Colonic mucosa (tissue), 4 donors: ENCODE measurements around the gene EGFLAM. TPM values are rescaled to one million over a fixed set of nuclear protein-coding genes. Genes with fewer than 3 reads are reported as not detected.

Experiments used
- DNase-seq: peaks from one replicate; pipeline ENCODE4 v3.0.0-alpha.2; 2020
- H3K27ac ChIP-seq: fragments of 200-600 bp; one replicate; pipeline ENCODE4 v1.8.0; 2021
- H3K27me3 ChIP-seq: fragments of 200-600 bp; one replicate; pipeline ENCODE4 v1.8.0; 2021
- H3K36me3 ChIP-seq: fragments of 200-600 bp; one replicate; pipeline ENCODE4 v1.8.0; 2021
- H3K4me1 ChIP-seq: fragments of 200-600 bp; one replicate; pipeline ENCODE4 v1.8.0; 2021; ENCODE audit warnings: mild to moderate bottlenecking
- H3K4me3 ChIP-seq: fragments of 200-600 bp; one replicate; pipeline ENCODE4 v1.8.0; 2021
- H3K9ac ChIP-seq, 2 donors: one replicate each; pipeline ENCODE4 v1.7.0; 2013; ENCODE audit warnings: control low read depth in 2 of 2, low read depth in 2 of 2, low read length in 2 of 2
- H3K9me3 ChIP-seq: fragments of 200-600 bp; one replicate; pipeline ENCODE4 v1.8.0; 2021
- intact Hi-C: fragments of 100-400 bp; cut with DNase I; formaldehyde crosslinking; loops from one replicate; pipeline ENCODE4 v1.14.1; 2022
- total RNA-seq, 2 donors: library from RNA; stranded (reverse); fragmentation: NEBNext Ultra II Directional in 1 of 2; extraction: Animal tissue kit (Norgen Biotek cat#: 25700) in 1 of 2; gene quantifications; one replicate each; pipeline ENCODE4 v1.2.1, GENCODE V29; 2021
- TF ChIP-seq, protein P1 (sequence below): fragments of 200-600 bp; IDR thresholded peaks from one replicate; pipeline ENCODE4 v1.8.0; 2022; ENCODE audit warnings: antibody characterized with exemption, mild to moderate bottlenecking
- donor health status: healthy.
- donor health status: DM: no; HTN: no; CAD: no.
- donor health status: DM: no; HTN: no; CAD: no.

EGFLAM gene
- total RNA-seq, 2 donors from 2014 or later, result 0.40 to 2.0 TPM

DNA sequence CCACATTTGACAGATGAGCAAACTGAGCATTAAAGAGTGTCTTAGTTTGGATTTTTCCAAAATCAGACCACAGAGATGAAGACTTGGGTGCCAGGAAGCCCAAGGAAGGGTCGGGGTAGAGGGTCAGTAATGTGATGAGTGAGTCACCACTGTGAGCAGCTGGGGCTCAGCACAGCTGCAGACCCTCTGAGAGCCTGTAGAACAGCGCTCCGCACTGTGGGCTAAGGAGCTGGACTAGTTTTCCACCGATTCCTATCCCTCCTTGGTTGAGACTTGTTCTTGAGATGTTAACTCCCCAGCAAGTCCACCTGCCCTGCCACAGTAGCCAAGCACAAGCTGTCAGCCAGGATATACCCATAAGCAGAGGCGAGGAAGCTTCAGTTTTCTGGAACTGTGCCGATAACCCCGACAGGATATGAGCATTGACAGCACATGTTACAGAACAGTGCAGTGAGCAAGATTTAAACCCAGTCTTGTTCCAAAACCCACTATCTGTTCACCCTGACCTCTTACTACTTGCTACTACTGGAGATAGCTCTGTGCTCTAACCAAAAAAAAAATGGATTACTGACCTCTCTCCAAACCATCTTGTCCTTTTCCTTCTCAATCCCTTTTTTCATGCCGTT lies 31.8 kb downstream of the EGFLAM start:
- H3K27ac ChIP-seq, result no peak overlapping the region
- no peaks in the 10 kb centered on the region for H3K9me3 ChIP-seq
- TF ChIP-seq, protein P1, sequence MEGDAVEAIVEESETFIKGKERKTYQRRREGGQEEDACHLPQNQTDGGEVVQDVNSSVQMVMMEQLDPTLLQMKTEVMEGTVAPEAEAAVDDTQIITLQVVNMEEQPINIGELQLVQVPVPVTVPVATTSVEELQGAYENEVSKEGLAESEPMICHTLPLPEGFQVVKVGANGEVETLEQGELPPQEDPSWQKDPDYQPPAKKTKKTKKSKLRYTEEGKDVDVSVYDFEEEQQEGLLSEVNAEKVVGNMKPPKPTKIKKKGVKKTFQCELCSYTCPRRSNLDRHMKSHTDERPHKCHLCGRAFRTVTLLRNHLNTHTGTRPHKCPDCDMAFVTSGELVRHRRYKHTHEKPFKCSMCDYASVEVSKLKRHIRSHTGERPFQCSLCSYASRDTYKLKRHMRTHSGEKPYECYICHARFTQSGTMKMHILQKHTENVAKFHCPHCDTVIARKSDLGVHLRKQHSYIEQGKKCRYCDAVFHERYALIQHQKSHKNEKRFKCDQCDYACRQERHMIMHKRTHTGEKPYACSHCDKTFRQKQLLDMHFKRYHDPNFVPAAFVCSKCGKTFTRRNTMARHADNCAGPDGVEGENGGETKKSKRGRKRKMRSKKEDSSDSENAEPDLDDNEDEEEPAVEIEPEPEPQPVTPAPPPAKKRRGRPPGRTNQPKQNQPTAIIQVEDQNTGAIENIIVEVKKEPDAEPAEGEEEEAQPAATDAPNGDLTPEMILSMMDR, result no peak
- no peaks in the 10 kb centered on the region for H3K4me1 ChIP-seq
- no peak overlapping the region for H3K9ac ChIP-seq
- intact Hi-C loops, result no loop called here
- DNase-seq, result no peak
- H3K4me3 ChIP-seq, result no peak overlapping the region
- no peaks in the 10 kb centered on the region for H3K27me3 ChIP-seq
- H3K36me3 ChIP-seq, result no peaks in the 10 kb centered on the region

DNA sequence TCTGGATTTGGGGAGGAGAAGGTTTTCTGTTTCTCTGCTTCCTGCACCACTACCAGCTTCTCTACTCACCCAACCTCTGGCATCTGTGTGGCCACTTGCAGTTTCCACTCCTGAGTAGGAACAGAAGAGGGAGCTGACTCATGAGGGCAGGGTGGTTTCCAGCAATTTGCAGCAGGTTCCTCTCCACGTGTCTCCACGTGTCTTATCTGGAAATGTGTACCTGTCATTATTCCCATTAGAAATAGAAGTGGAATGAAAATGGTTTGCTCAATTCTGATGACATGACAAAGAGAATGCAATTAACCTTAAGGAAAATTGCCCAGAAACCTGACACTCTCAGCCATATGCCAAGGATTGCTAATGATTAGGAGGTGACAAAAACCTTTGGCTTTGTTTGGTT lies 33.0 kb downstream of the EGFLAM start:
- H3K9ac ChIP-seq, result no peak overlapping the region
- H3K4me3 ChIP-seq, result no peak overlapping the region
- H3K27ac ChIP-seq, result no peak overlapping the region
- H3K36me3 ChIP-seq, result no peaks in the 10 kb centered on the region
- intact Hi-C loops, result no loop called here
- H3K4me1 ChIP-seq, result no peaks in the 10 kb centered on the region
- H3K27me3 ChIP-seq, result no peaks in the 10 kb centered on the region
- TF ChIP-seq, protein P1, result no peak
- no peaks in the 10 kb centered on the region for H3K9me3 ChIP-seq
- DNase-seq, result no peak

DNA sequence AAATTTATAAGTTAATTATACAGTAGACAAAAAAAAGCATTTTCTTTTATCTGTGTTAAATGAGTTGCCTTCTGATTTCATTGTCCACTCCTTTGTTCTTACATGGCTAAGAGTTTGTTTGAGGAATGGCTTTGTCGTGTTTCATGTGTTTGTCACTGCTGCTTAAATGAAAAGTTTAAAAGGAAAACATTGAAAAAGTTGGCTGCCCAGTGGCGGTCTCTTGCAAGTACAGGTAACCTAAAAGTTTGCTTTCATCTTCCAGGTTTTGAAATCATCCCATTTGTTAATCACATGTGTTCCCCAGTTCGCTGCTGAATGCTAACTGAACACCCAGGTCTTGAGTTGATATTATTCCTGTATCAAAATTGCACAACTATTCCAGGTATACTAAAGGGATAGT lies 33.9 kb downstream of the EGFLAM start:
- H3K27me3 ChIP-seq, result no peaks in the 10 kb centered on the region
- H3K9me3 ChIP-seq, result no peaks in the 10 kb centered on the region

DNA sequence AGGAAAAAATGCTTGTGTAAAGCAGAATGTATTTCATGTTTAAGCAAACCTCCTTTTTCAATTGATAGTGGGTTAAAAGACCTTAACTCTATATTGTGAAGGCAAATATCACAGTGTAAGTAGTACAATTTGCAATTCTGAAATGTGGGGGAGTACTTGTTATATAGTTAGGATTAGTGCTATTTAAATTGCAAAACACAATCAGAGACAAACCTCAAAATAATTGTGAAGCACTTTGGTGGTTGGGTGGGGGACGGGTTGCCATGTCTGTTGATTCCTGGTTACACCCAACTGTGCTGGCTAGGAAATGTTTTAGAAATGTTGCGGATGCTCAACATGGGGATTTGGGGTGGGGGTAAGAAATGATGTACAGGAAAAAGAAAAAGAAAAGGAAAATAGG lies 37.4 kb downstream of the EGFLAM start:
- Histone ChIP-seq H3K4me1 (no peaks in the 10 kb centered on the region), H3K9me3 (no peaks in the 10 kb centered on the region), H3K27ac (no peak overlapping the region), H3K9ac (no peak overlapping the region), H3K4me3 (no peak overlapping the region), H3K36me3 (no peaks in the 10 kb centered on the region), H3K27me3 (no peaks in the 10 kb centered on the region)
- TF ChIP-seq, protein P1, result no peak
- no peak for DNase-seq
- intact Hi-C loops, result no loop called here

More for the DNA sequence above, 33.9 kb downstream of the EGFLAM start:
- Histone ChIP-seq H3K4me3 (no peak overlapping the region), H3K4me1 (no peaks in the 10 kb centered on the region), H3K36me3 (no peaks in the 10 kb centered on the region), H3K9ac (no peak overlapping the region), H3K27ac (no peak overlapping the region)
- no peak for DNase-seq
- TF ChIP-seq, protein P1, result no peak
- intact Hi-C loops, result no loop called here

DNA sequence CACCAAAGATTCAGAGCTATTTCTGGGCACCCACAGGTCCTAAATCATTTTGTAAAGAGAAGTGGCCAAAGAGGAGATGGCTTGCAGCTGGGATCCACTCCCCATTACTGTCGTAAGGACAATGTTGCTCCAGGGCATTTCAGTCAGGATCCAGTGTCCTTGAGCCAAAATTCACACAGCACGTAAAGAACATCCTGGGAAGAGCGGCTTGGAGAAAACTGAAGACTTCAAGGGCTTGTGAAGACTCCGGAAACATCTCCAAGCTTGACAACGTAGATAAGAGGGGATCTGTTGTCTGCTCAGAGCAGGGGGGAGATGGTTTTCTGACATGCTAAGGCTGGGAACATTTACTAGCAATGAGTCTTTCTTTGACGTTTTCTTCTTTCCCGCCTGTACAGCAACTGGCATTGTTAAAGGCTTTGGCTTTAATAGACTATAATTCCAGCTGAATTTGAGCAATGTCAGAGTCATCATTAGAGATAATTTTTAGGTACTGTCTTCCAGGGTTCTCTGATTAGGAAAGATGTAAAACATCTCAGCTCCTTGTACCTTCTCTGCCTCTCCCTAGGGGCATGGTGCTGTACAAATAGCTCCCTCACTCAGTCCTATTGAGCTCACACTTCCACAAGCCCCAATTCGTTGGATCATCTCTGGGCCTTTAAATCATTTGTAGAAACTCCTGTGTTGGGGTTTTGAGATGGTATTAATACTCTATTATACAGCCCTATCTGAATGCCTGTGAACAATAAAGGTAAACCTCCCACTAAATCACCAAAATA lies 39.7 kb downstream of the EGFLAM start:
- intact Hi-C loops, result no loop called here
- no peaks in the 10 kb centered on the region for H3K27me3 ChIP-seq
- DNase-seq, result no peak
- H3K27ac ChIP-seq, result no peak overlapping the region
- TF ChIP-seq, protein P1, result no peak
- no peaks in the 10 kb centered on the region for H3K36me3 ChIP-seq
- H3K4me1 ChIP-seq, result no peaks in the 10 kb centered on the region
- no peak overlapping the region for H3K9ac ChIP-seq
- H3K4me3 ChIP-seq, result no peak overlapping the region
- H3K9me3 ChIP-seq, result no peaks in the 10 kb centered on the region
